Inferior parietal cortex (tissue), 1 donor: Measurements from ENCODE around the gene PLCG2.
"Not testable (repeated sequence)": the region's sequence is repeated elsewhere in the genome, so short reads cannot be mapped to it uniquely, and the experiment has no call there.

Source experiments
- DNase-seq: peaks from one replicate; pipeline ENCODE4 v3.0.0-alpha.2; 2016; ENCODE audit errors: extremely low spot score

Gene PLCG2

GRCh38 chr16:81754858-81755257 is 24.2 kb upstream of the PLCG2 start:
- DNase-seq = no peak

- DNase-seq = no peak
Observed at GRCh38 chr16:81755915-81756614, 23.0 kb upstream of the PLCG2 start.

GRCh38 chr16:81756615-81757356 is 22.3 kb upstream of the PLCG2 start:
- DNase-seq = no peak

GRCh38 chr16:81758376-81758775 is 20.7 kb upstream of the PLCG2 start:
- no peak for DNase-seq

GRCh38 chr16:81762322-81762721 is 16.8 kb upstream of the PLCG2 start:
- not testable (repeated sequence) for DNase-seq

- DNase-seq = no peak
Observed at GRCh38 chr16:81765111-81765919, 13.8 kb upstream of the PLCG2 start.

GRCh38 chr16:81765969-81766368 is 13.1 kb upstream of the PLCG2 start:
- DNase-seq = no peak

GRCh38 chr16:81767987-81768592 is 11.0 kb upstream of the PLCG2 start:
- no peak for DNase-seq

GRCh38 chr16:81770008-81770407 is 9.1 kb upstream of the PLCG2 start:
- DNase-seq = no peak

GRCh38 chr16:81774348-81774747 is 4.7 kb upstream of the PLCG2 start:
- DNase-seq = no peak

- DNase-seq = no peak
Observed at GRCh38 chr16:81775570-81775969, 3.5 kb upstream of the PLCG2 start.

- DNase-seq = no peak
Observed at GRCh38 chr16:81778231-81778630, 860 bp upstream of the PLCG2 start.

- no peak for DNase-seq
Observed at GRCh38 chr16:81779536-81780320, 637 bp downstream of the PLCG2 start.

GRCh38 chr16:81780350-81780749 is 1.3 kb downstream of the PLCG2 start:
- DNase-seq = no peak

- DNase-seq = no peak
Observed at GRCh38 chr16:81782236-81782635, 3.1 kb downstream of the PLCG2 start.

- no peak for DNase-seq
Observed at GRCh38 chr16:81784072-81784795, 5.1 kb downstream of the PLCG2 start.

GRCh38 chr16:81785138-81785924 is 6.2 kb downstream of the PLCG2 start:
- no peak for DNase-seq

- no peak for DNase-seq
Observed at GRCh38 chr16:81786321-81786720, 7.2 kb downstream of the PLCG2 start.

- no peak for DNase-seq
Observed at GRCh38 chr16:81786868-81787267, 7.8 kb downstream of the PLCG2 start.

GRCh38 chr16:81787659-81788058 is 8.6 kb downstream of the PLCG2 start:
- DNase-seq = no peak
